ENCODE data around the gene PRDM12.
A peak's percentile ranks its signal among the peaks of the same experiment; 100 is the strongest.

Gene PRDM12

GRCh38 chr9:130662970-130663257 is 1.5 kb upstream of the PRDM12 start:
- ATAC-seq = peak; percentile 20
- TF ChIP-seq ESRRG (CRISPR knock-in tag; IDR thresholded peaks at IDR 0.05) (no peak), ZNF8 (CRISPR knock-in tag; IDR thresholded peaks at IDR 0.05) (no peak), CSDC2 (CRISPR knock-in tag; IDR thresholded peaks at IDR 0.05) (no peak), TCF4 (CRISPR knock-in tag; IDR thresholded peaks at IDR 0.05; ENCODE audit: borderline replicate concordance) (no peak), ISL1 (CRISPR knock-in tag; IDR thresholded peaks at IDR 0.05) (no peak), OSR1 (CRISPR knock-in tag; IDR thresholded peaks at IDR 0.05) (no peak), PATZ1 (CRISPR knock-in tag; IDR thresholded peaks at IDR 0.05; ENCODE audit: borderline replicate concordance) (no peak), ZFP3 (CRISPR knock-in tag; IDR thresholded peaks at IDR 0.05) (no peak)

GRCh38 chr9:130663258-130663976 is 977 bp upstream of the PRDM12 start:
- peak; percentile 28 for ATAC-seq
- TF ChIP-seq POU6F1 (CRISPR knock-in tag; IDR thresholded peaks at IDR 0.05; ENCODE audit: borderline replicate concordance, low read depth) (no peak), CSRNP3 (CRISPR knock-in tag; IDR thresholded peaks at IDR 0.05) (no peak), BACH2 (CRISPR knock-in tag; IDR thresholded peaks at IDR 0.05; ENCODE audit: borderline replicate concordance) (no peak), ZNF70 (CRISPR knock-in tag; IDR thresholded peaks at IDR 0.05) (no peak), TSHZ2 (CRISPR knock-in tag; IDR thresholded peaks at IDR 0.05) (no peak), CREB5 (CRISPR knock-in tag; IDR thresholded peaks at IDR 0.05; ENCODE audit: low read depth) (no peak), ARNTL (CRISPR knock-in tag; IDR thresholded peaks at IDR 0.05; ENCODE audit: borderline replicate concordance, low read depth) (no peak), ZFP30 (CRISPR knock-in tag; IDR thresholded peaks at IDR 0.05) (no peak), CSDC2 (CRISPR knock-in tag; IDR thresholded peaks at IDR 0.05) (no peak), RARB (CRISPR knock-in tag; IDR thresholded peaks at IDR 0.05) (no peak), PATZ1 (CRISPR knock-in tag; IDR thresholded peaks at IDR 0.05; ENCODE audit: borderline replicate concordance) (no peak), SNAI2 (CRISPR knock-in tag; IDR thresholded peaks at IDR 0.05) (no peak), ZNF565 (CRISPR knock-in tag; conservative IDR thresholded peaks at IDR 0.05; ENCODE audit: low read depth) (no peak), ZNF8 (CRISPR knock-in tag; IDR thresholded peaks at IDR 0.05) (no peak), TOX (CRISPR knock-in tag; IDR thresholded peaks at IDR 0.05; ENCODE audit: borderline replicate concordance) (no peak), TCF4 (CRISPR knock-in tag; IDR thresholded peaks at IDR 0.05; ENCODE audit: borderline replicate concordance) (no peak), GLIS3 (CRISPR knock-in tag; IDR thresholded peaks at IDR 0.05) (no peak), PPARA (CRISPR knock-in tag; IDR thresholded peaks at IDR 0.05; ENCODE audit: borderline replicate concordance) (no peak), ZFP3 (CRISPR knock-in tag; IDR thresholded peaks at IDR 0.05) (no peak)

All from SK-N-SH treated with all-trans-retinoic acid at 6 μM for 48 hours (cell line).